GM23338 (cell line): ENCODE measurements around the gene JUP. TPM values are rescaled to one million over a fixed set of nuclear protein-coding genes. Genes with fewer than 3 reads are reported as not detected.

Experiments used
- ATAC-seq: fragments of 200-7000 bp; cut with Tn5 transposase; 3 replicates; pipeline ENCODE4 v1.9.1; 2020
- DNase-seq: peaks from one replicate; pipeline ENCODE4 v3.0.0-alpha.2; 2015; ENCODE audit warnings: low spot score
- H2AFZ ChIP-seq: fragments of 200-600 bp; sonication (generic); 2 replicates; pipeline ENCODE4 v1.8.0; 2016; ENCODE audit warnings: antibody characterized with exemption, mild to moderate bottlenecking, moderate library complexity
- H3F3A ChIP-seq: fragments of 200-600 bp; sonication (generic); replicated peaks from 2 replicates; pipeline ENCODE4 v1.8.0; 2017; ENCODE audit warnings: antibody characterized with exemption, mixed run types, low read depth
- H3K27ac ChIP-seq: fragments of 200-600 bp; sonication (generic); 2 replicates; pipeline ENCODE4 v1.6.1; 2016; ENCODE audit warnings: low read depth
- H3K27me3 ChIP-seq: fragments of 200-600 bp; sonication (generic); 2 replicates; pipeline ENCODE4 v1.8.0; 2016; ENCODE audit warnings: mild to moderate bottlenecking, mixed run types, moderate library complexity; ENCODE audit not compliant: insufficient read depth
- H3K36me3 ChIP-seq: fragments of 200-600 bp; sonication (generic); 2 replicates; pipeline ENCODE4 v1.8.0; 2016; ENCODE audit warnings: mild to moderate bottlenecking; ENCODE audit not compliant: insufficient read depth
- H3K4me1 ChIP-seq: fragments of 200-600 bp; sonication (generic); 2 replicates; pipeline ENCODE4 v1.8.0; 2016; ENCODE audit warnings: mild to moderate bottlenecking, moderate library complexity; ENCODE audit not compliant: insufficient read depth
- H3K4me2 ChIP-seq: fragments of 200-600 bp; sonication (generic); 2 replicates; pipeline ENCODE4 v1.7.1; 2017; ENCODE audit warnings: mixed run types
- H3K4me3 ChIP-seq: fragments of 200-600 bp; sonication (generic); 2 replicates; pipeline ENCODE4 v1.6.1; 2016; ENCODE audit warnings: mixed run types
- H3K79me2 ChIP-seq: fragments of 200-600 bp; sonication (generic); replicated peaks from 2 replicates; pipeline ENCODE4 v1.8.0; 2017; ENCODE audit warnings: mild to moderate bottlenecking; ENCODE audit not compliant: insufficient read depth
- H3K9me2 ChIP-seq: fragments of 200-600 bp; sonication (generic); 2 replicates; pipeline ENCODE4 v1.8.0; 2017; ENCODE audit not compliant: insufficient read depth
- H4K20me1 ChIP-seq: fragments of 200-600 bp; sonication (generic); replicated peaks from 2 replicates; pipeline ENCODE4 v1.8.0; 2017; ENCODE audit warnings: mild to moderate bottlenecking; ENCODE audit not compliant: insufficient read depth
- H3K27ac Mint-ChIP-seq: 2 replicates; pipeline ENCODE4 v1.8.0; 2020; ENCODE audit warnings: inconsistent platforms, mild to moderate bottlenecking, moderate library complexity, mixed read lengths
- H3K27me3 Mint-ChIP-seq: 3 replicates; pipeline ENCODE4 v1.8.0; 2022; ENCODE audit warnings: low read depth, mild to moderate bottlenecking, moderate library complexity, mixed read lengths, inconsistent platforms; ENCODE audit not compliant: insufficient read depth, poor library complexity
- H3K36me3 Mint-ChIP-seq: 3 replicates; pipeline ENCODE4 v1.8.0; 2021; ENCODE audit warnings: low read depth, mild to moderate bottlenecking, inconsistent platforms, moderate library complexity, mixed read lengths
- H3K4me1 Mint-ChIP-seq: 3 replicates; pipeline ENCODE4 v1.8.0; 2020; ENCODE audit warnings: mild to moderate bottlenecking, inconsistent platforms, mixed read lengths
- H3K4me3 Mint-ChIP-seq: 3 replicates; pipeline ENCODE4 v1.8.0; 2021; ENCODE audit warnings: moderate library complexity, mild to moderate bottlenecking, inconsistent platforms, mixed read lengths
- H3K9me3 Mint-ChIP-seq: 3 replicates; pipeline ENCODE4 v1.8.0; 2020; ENCODE audit warnings: moderate library complexity, mild to moderate bottlenecking, inconsistent platforms, mixed read lengths
- CREB1 ChIP-seq: fragments of 250-450 bp; sonication (Bioruptor Pico); IDR thresholded peaks from 2 replicates; pipeline ENCODE4 v1.5.0; 2020; ENCODE audit warnings: low read depth, mild to moderate bottlenecking, moderate library complexity
- CTCF ChIP-seq, 2 experiments: fragments of 200-600 bp in 1 of 2; sonication (generic) in 1 of 2; conservative IDR thresholded peaks; 2 replicates each; pipeline versions ENCODE4 v1.5.1 to v1.6.1; 2016 to 2017; ENCODE audit warnings: antibody characterized with exemption in 2 of 2, low read depth in 2 of 2, mild to moderate bottlenecking in 2 of 2, moderate library complexity in 1 of 2
- EZH2 ChIP-seq: fragments of 200-600 bp; sonication (generic); IDR thresholded peaks from one replicate; pipeline ENCODE4 v1.8.0; 2017; ENCODE audit warnings: antibody characterized with exemption, mild to moderate bottlenecking, low read depth; ENCODE audit not compliant: unreplicated experiment
- EZH2phosphoT487 ChIP-seq: fragments of 200-600 bp; sonication (generic); IDR thresholded peaks from one replicate; pipeline ENCODE4 v1.8.1; 2018; ENCODE audit warnings: antibody characterized with exemption; ENCODE audit not compliant: unreplicated experiment
- JUNB ChIP-seq: IDR thresholded peaks from one replicate; pipeline ENCODE4 v1.6.1; 2016; ENCODE audit warnings: antibody characterized with exemption; ENCODE audit not compliant: unreplicated experiment
- NANOG ChIP-seq: IDR thresholded peaks from 2 replicates; pipeline ENCODE4 v1.6.1; 2016; ENCODE audit warnings: antibody characterized with exemption, borderline replicate concordance
- POLR2AphosphoS5 ChIP-seq: IDR thresholded peaks from 2 replicates; pipeline ENCODE4 v1.6.1; 2016; ENCODE audit warnings: antibody characterized with exemption, low read depth
- REST ChIP-seq: IDR thresholded peaks from one replicate; pipeline ENCODE4 v1.6.1; 2018; ENCODE audit warnings: antibody characterized with exemption; ENCODE audit not compliant: unreplicated experiment
- STAT1 ChIP-seq: IDR thresholded peaks from one replicate; pipeline ENCODE4 v1.6.1; 2016; ENCODE audit warnings: antibody characterized with exemption; ENCODE audit not compliant: unreplicated experiment
- ZNF114 ChIP-seq: fragments of 250-450 bp; sonication (Bioruptor Pico); IDR thresholded peaks from 2 replicates; pipeline ENCODE4 v1.5.0; 2020; ENCODE audit warnings: mild to moderate bottlenecking, moderate library complexity
- ZNF331 ChIP-seq: fragments of 250-450 bp; sonication (Bioruptor Pico); IDR thresholded peaks from 2 replicates; pipeline ENCODE4 v1.5.0; 2020; ENCODE audit warnings: low read depth, mild to moderate bottlenecking, moderate library complexity
- polyA plus RNA-seq: library from polyadenylated mRNA; unstranded; fragments of >200 nt; fragmentation: Nextera tagmentation; extraction: Ambion mirVana; gene quantifications from 2 replicates; pipeline ENCODE4 v1.2.1, GENCODE V29; 2016
- total RNA-seq: library from RNA; depleted of rRNA; stranded (reverse); fragments of >200 nt; shearing (Covaris generic); gene quantifications from 2 replicates; pipeline ENCODE4 v1.2.3, GENCODE V29; 2014

JUP gene
- total and polyA plus RNA-seq, 2 experiments from 2014 or later: 45.5 to 177 TPM

DNA sequence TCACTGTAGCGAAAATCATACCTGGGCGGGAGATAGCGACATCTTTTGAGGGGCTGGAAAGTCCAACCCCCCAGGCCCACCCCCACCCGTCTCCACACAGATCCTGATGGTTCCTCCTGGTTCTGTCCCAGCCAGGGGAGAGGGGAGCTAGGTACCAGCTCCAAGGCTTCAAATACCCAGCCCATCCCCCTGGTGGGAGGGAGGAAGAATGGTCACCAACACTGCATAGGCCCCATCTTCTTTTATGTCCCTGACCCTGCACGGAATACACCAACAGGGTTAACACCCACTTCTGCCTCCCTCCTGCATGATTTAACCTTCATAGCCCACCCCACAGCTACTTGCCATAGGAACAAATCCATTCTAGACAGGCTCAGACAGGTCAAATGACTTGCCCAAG, 61.4 kb downstream of the JUP start:
- Histone ChIP-seq H3K36me3 (no peaks in the 10 kb centered on the region), H3K4me1 (no peaks in the 10 kb centered on the region), H3K27ac (no peak overlapping the region), H3K79me2 (no peaks in the 10 kb centered on the region), H3K4me3 (no peak overlapping the region), H3K9me2 (no peaks in the 10 kb centered on the region), H3F3A (no peaks in the 10 kb centered on the region), H3K4me2 (no peak overlapping the region), H4K20me1 (no peaks in the 10 kb centered on the region), H2AFZ (no peak overlapping the region), H3K27me3 (no peaks in the 10 kb centered on the region)
- Mint-ChIP-seq H3K9me3 (peaks cover 3% of the 10 kb centered on the region; the same call in 1 of the 3 replicates), H3K4me3 (no peak overlapping the region; the same call in 2 of the 3 replicates), H3K36me3 (no peaks in the 10 kb centered on the region; the same call in 2 of the 3 replicates), H3K27ac (no peak overlapping the region), H3K27me3 (peaks cover 21% of the 10 kb centered on the region), H3K4me1 (peaks cover 13% of the 10 kb centered on the region)
- DNase-seq: no peak
- peak; percentile 24; the same call in 2 of the 3 replicates for ATAC-seq
- TF ChIP-seq CTCF (conservative IDR thresholded peaks at IDR 0.05; ENCODE audit: low read depth in 2 of 2) (no peak), CREB1 (CRISPR knock-in tag) (no peak), POLR2AphosphoS5 (no peak), EZH2 (no peak), STAT1 (no peak), EZH2phosphoT487 (no peak), NANOG (no peak), REST (no peak), ZNF331 (CRISPR knock-in tag) (no peak)

DNA sequence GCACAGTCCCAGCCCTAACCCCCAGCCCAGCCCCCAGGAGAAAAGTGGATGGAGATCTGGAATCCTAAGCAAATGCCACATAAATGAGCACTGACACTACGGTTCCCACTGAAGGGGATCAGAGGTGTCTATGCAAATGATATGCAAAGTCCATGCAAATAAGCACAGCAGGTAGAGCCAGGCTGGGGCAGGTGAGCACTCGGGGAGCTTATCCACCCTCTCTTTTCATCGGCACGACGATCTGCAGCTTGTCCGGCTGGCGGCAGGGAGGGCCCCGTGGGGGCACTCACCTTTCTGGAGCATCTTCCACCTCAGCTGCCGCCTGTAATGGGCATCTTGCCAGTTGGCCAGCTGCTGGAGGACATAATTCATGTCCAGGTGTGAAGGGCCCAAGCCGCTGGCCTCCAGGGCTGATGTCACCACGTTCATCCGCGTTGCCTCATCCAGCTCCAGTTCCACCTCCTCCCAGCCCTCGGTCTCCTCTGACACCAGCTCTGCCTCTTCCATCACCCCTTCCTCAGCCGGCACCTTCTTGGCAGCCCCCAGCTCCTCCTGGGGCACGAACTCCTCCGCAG, 61.9 kb downstream of the JUP start:
- DNase-seq (no peak), ATAC-seq (no peak; the same call in 2 of the 3 replicates)
- peaks cover 3% of the 10 kb centered on the region; the same call in 1 of the 3 replicates for H3K9me3 Mint-ChIP-seq
- Histone ChIP-seq H3K9me2 (no peaks in the 10 kb centered on the region), H3K4me3 (no peak overlapping the region), H3F3A (no peaks in the 10 kb centered on the region), H3K27me3 (no peaks in the 10 kb centered on the region), H2AFZ (no peak overlapping the region), H3K4me1 (no peaks in the 10 kb centered on the region), H3K4me2 (no peak overlapping the region), H3K27ac (no peak overlapping the region), H3K79me2 (no peaks in the 10 kb centered on the region), H3K36me3 (no peaks in the 10 kb centered on the region), H4K20me1 (no peaks in the 10 kb centered on the region)
- TF ChIP-seq REST (no peak), ZNF114 (CRISPR knock-in tag) (no peak), CREB1 (CRISPR knock-in tag) (no peak), ZNF331 (CRISPR knock-in tag) (no peak), POLR2AphosphoS5 (no peak), JUNB (no peak), NANOG (no peak)
- peaks cover 13% of the 10 kb centered on the region for H3K4me1 Mint-ChIP-seq
- H3K27me3 Mint-ChIP-seq: peaks cover 19% of the 10 kb centered on the region
- no peaks in the 10 kb centered on the region; the same call in 2 of the 3 replicates for H3K36me3 Mint-ChIP-seq
- no peak overlapping the region for H3K27ac Mint-ChIP-seq
- H3K4me3 Mint-ChIP-seq: no peak overlapping the region; the same call in 2 of the 3 replicates
